Sigmoid colon (tissue), 4 donors: Measurements from ENCODE around the gene FITM2.

Experiments
- CTCF ChIP-seq, 4 experiments: fragments of 450-650 bp in 3 of 4; fragments of 200-600 bp in 1 of 4; IDR thresholded peaks; one replicate each; pipeline ENCODE4 v1.5.1; 2016 to 2019; ENCODE audit warnings: antibody characterized with exemption in 4 of 4, mild to moderate bottlenecking in 3 of 4, moderate library complexity in 2 of 4
- EP300 ChIP-seq, 4 donors: sonication (generic); formaldehyde crosslinking; IDR thresholded peaks; one replicate each; pipeline ENCODE4 v1.6.1; 2017; ENCODE audit warnings: antibody characterized with exemption in 4 of 4
- POLR2A ChIP-seq, 2 donors: fragments of 450-650 bp; IDR thresholded peaks; one replicate each; pipeline ENCODE4 v1.6.1; 2016; ENCODE audit warnings: antibody characterized with exemption in 2 of 2, mild to moderate bottlenecking in 2 of 2, moderate library complexity in 2 of 2
- POLR2AphosphoS5 ChIP-seq, 4 donors: sonication (generic); formaldehyde crosslinking; IDR thresholded peaks; one replicate each; pipeline ENCODE4 v1.6.1; 2017; ENCODE audit warnings: antibody characterized with exemption in 4 of 4

- TF ChIP-seq CTCF (IDR thresholded peaks at IDR 0.05) (no peak), POLR2A (IDR thresholded peaks at IDR 0.05) (no peak), POLR2AphosphoS5 (IDR thresholded peaks at IDR 0.05) (no peak), EP300 (IDR thresholded peaks at IDR 0.05) (no peak)
Measured at GRCh38 chr20:44271915-44272663, 38.9 kb downstream of the FITM2 start.
